GM23248 (cell line): ENCODE data around the gene PDE2A. TPM values are rescaled to one million over a fixed set of nuclear protein-coding genes. Genes with fewer than 3 reads are reported as not detected.
A peak's percentile ranks its signal among the peaks of the same experiment; 100 is the strongest.

Source experiments
- DNase-seq: peaks from one replicate; pipeline ENCODE4 v3.0.0-alpha.2; 2015
- H2AFZ ChIP-seq: fragments of 200-600 bp; sonication (generic); 2 replicates; pipeline ENCODE4 v1.6.1; 2016; ENCODE audit warnings: antibody characterized with exemption
- H3F3A ChIP-seq: fragments of 200-600 bp; sonication (generic); 2 replicates; pipeline ENCODE4 v1.6.1; 2016; ENCODE audit warnings: mild to moderate bottlenecking, antibody characterized with exemption, mixed run types; ENCODE audit not compliant: insufficient read depth
- H3K27ac ChIP-seq: fragments of 200-600 bp; sonication (generic); 2 replicates; pipeline ENCODE4 v1.5.1; 2016; ENCODE audit warnings: mild to moderate bottlenecking
- H3K27me3 ChIP-seq: fragments of 200-600 bp; sonication (generic); replicated peaks from 2 replicates; pipeline ENCODE4 v1.6.1; 2016; ENCODE audit warnings: mild to moderate bottlenecking; ENCODE audit not compliant: insufficient read depth
- H3K36me3 ChIP-seq: fragments of 200-600 bp; sonication (generic); 2 replicates; pipeline ENCODE4 v1.6.1; 2016; ENCODE audit warnings: low read depth, mild to moderate bottlenecking
- H3K4me1 ChIP-seq: fragments of 200-600 bp; sonication (generic); 2 replicates; pipeline ENCODE4 v1.6.1; 2016; ENCODE audit warnings: mild to moderate bottlenecking; ENCODE audit not compliant: insufficient read depth
- H3K4me2 ChIP-seq: fragments of 200-600 bp; sonication (generic); one replicate; pipeline ENCODE4 v1.6.1; 2016; ENCODE audit warnings: mild to moderate bottlenecking; ENCODE audit not compliant: unreplicated experiment
- H3K4me3 ChIP-seq: fragments of 200-600 bp; sonication (generic); 2 replicates; pipeline ENCODE4 v1.5.1; 2016; ENCODE audit warnings: mild to moderate bottlenecking
- H3K79me2 ChIP-seq: fragments of 200-600 bp; sonication (generic); 2 replicates; pipeline ENCODE4 v1.6.1; 2016; ENCODE audit warnings: mild to moderate bottlenecking; ENCODE audit not compliant: insufficient read depth
- H3K9ac ChIP-seq: fragments of 200-600 bp; sonication (generic); 2 replicates; pipeline ENCODE4 v1.6.1; 2016; ENCODE audit warnings: mild to moderate bottlenecking
- H3K9me2 ChIP-seq: fragments of 200-600 bp; sonication (generic); 2 replicates; pipeline ENCODE4 v1.6.1; 2016; ENCODE audit warnings: mixed run types, mild to moderate bottlenecking, moderate library complexity; ENCODE audit not compliant: insufficient read depth
- H3K9me3 ChIP-seq: fragments of 200-600 bp; sonication (generic); one replicate; pipeline ENCODE4 v1.6.1; 2017; ENCODE audit warnings: low read depth
- H4K20me1 ChIP-seq: fragments of 200-600 bp; sonication (generic); 2 replicates; pipeline ENCODE4 v1.6.0; 2016; ENCODE audit not compliant: insufficient read depth
- EZH2 ChIP-seq: fragments of 200-600 bp; sonication (generic); IDR thresholded peaks from 2 replicates; pipeline ENCODE4 v1.6.1; 2018; ENCODE audit warnings: antibody characterized with exemption, mild to moderate bottlenecking; ENCODE audit not compliant: insufficient read depth, poor library complexity, severe bottlenecking
- EZH2phosphoT487 ChIP-seq: fragments of 200-600 bp; sonication (generic); IDR thresholded peaks from 2 replicates; pipeline ENCODE4 v1.6.1; 2018; ENCODE audit warnings: antibody characterized with exemption, moderate library complexity, mild to moderate bottlenecking, low read depth; ENCODE audit not compliant: insufficient read depth
- WGBS, 2 experiments: methylation state at CpG; one replicate each; pipeline ENCODE4 v1.1.6; 2015 to 2017; ENCODE audit warnings: low lambda C conversion rate in 2 of 2, low coverage in 1 of 2; ENCODE audit errors: missing lambda C conversion rate in 2 of 2; 5-methylcytosine and 5-hydroxymethylcytosine counted together
- in situ Hi-C: fragments of 300-500 bp; cut with MboI; formaldehyde crosslinking; loops from 2 replicates; pipeline ENCODE4 v1.15.0; 2020
- polyA plus RNA-seq: library from polyadenylated mRNA; unstranded; fragments of >200 nt; fragmentation: Nextera tagmentation; extraction: Ambion mirVana; gene quantifications from 2 replicates; pipeline ENCODE4 v1.2.1, GENCODE V29; 2016
- total RNA-seq: library from RNA; depleted of rRNA; stranded (reverse); fragments of >200 nt; shearing (Covaris generic); gene quantifications from 2 replicates; pipeline ENCODE4 v1.2.3, GENCODE V29; 2014

Gene PDE2A
- total and polyA plus RNA-seq, 2 experiments from 2014 or later = 1.0 to 2.3 TPM

- no peak overlapping the region for H3K9ac ChIP-seq
- TF ChIP-seq EZH2 (no peak), EZH2phosphoT487 (no peak)
- no peak overlapping the region for H3K4me3 ChIP-seq
- no peaks in the 10 kb centered on the region for H3F3A ChIP-seq
- in situ Hi-C loops = no loop called here
- H3K27ac ChIP-seq = no peak overlapping the region
- 18 to 22% methylated on average over 11 to 12 of the region's 13 CpGs for WGBS, 2 experiments
- H3K9me2 ChIP-seq = no peaks in the 10 kb centered on the region
- H3K9me3 ChIP-seq = no peaks in the 10 kb centered on the region
- no peaks in the 10 kb centered on the region for H4K20me1 ChIP-seq
- peaks cover 13% of the 10 kb centered on the region; the same call in 1 of the 2 replicates for H3K4me1 ChIP-seq
- H3K36me3 ChIP-seq = no peaks in the 10 kb centered on the region
- no peak overlapping the region for H2AFZ ChIP-seq
- no peaks in the 10 kb centered on the region for H3K79me2 ChIP-seq
- H3K27me3 ChIP-seq = peaks cover 3% of the 10 kb centered on the region; the same call in 1 of the 2 replicates
- no peak overlapping the region for H3K4me2 ChIP-seq
- no peak for DNase-seq
These were observed 67.3 kb downstream of the PDE2A start for GRCh38 chr11:72606748-72607468.

DNA sequence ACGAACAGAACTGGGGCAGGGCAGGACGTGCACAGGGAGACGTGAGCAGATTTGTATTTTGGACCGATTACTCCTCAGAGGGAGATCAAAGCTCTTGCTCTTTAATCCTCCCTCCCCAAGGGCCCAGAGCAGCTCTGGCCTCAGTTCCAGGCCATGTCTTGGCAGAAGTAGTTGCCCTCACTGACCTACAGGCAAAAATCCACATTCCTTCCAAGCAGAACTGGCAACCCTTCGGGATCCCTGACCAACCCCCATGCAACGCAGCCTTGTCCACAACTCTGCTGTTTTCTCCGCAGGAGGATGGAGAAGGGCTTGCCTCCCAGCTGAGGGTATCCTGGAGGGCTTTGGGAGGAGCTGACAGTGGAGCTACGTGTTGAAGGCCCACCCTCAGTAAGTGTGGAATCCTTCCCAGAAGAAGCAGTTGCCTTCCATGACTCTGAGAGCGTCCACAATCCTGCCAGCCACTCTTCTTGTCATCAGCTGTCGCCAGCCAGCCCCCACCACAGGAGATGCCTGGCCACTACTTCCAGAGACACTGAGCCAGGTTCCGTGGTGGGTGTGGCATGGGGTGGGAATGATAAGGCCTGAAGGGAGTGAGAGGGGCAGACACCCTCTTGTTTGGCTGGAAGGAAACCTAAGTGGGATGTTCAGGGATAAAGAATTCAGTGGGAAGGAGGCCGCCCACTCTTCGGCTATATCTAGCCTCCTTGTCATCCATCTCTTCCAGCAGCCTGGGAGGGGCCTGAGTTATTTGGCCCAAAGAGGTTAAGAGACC, 68.1 kb downstream of the PDE2A start:
- H3K9me3 ChIP-seq = no peaks in the 10 kb centered on the region
- 20 to 26% methylated on average over 13 of the region's 13 CpGs for WGBS, 2 experiments
- peaks cover 13% of the 10 kb centered on the region; the same call in 1 of the 2 replicates for H3K4me1 ChIP-seq
- TF ChIP-seq EZH2phosphoT487 (no peak), EZH2 (no peak)
- H3K9me2 ChIP-seq = no peaks in the 10 kb centered on the region
- no peak overlapping the region for H3K9ac ChIP-seq
- H3F3A ChIP-seq = no peaks in the 10 kb centered on the region
- H4K20me1 ChIP-seq = no peaks in the 10 kb centered on the region
- H3K27ac ChIP-seq = no peak overlapping the region
- H3K36me3 ChIP-seq = no peaks in the 10 kb centered on the region
- DNase-seq = peak; percentile 49
- H2AFZ ChIP-seq = no peak overlapping the region
- H3K27me3 ChIP-seq = peaks cover 3% of the 10 kb centered on the region; the same call in 1 of the 2 replicates
- in situ Hi-C loops = no loop called here
- no peak overlapping the region for H3K4me3 ChIP-seq
- no peaks in the 10 kb centered on the region for H3K79me2 ChIP-seq
- no peak overlapping the region for H3K4me2 ChIP-seq

DNA sequence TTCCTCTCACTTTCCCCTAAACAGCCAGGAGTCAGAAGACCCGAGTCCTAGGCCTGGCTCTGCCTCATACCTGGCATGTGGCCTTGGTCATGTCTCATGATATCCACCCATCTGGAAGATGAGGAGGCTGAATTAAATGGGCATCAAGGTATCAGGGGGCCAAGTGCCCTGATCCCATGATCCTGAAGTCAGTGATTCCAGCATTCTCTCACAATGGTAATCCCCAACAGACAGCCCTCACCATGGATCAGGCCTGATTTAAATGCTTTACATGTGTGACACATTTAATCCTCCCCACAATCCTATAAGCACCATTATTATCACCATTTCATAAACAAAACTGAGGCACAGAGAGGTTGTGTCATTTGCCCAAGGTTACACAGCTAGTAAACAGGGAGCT, 70.0 kb downstream of the PDE2A start:
- H4K20me1 ChIP-seq = no peaks in the 10 kb centered on the region
- H3K27ac ChIP-seq = no peak overlapping the region
- TF ChIP-seq EZH2 (no peak), EZH2phosphoT487 (no peak)
- H3F3A ChIP-seq = no peaks in the 10 kb centered on the region
- in situ Hi-C loops = no loop called here
- H3K9me3 ChIP-seq = no peaks in the 10 kb centered on the region
- no peak for DNase-seq
- no peaks in the 10 kb centered on the region for H3K79me2 ChIP-seq
- H3K27me3 ChIP-seq = 0 out of 2 replicates have a peak, but pooled peaks cover 3% of the 10 kb centered on the region
- H3K9me2 ChIP-seq = no peaks in the 10 kb centered on the region
- no peak overlapping the region for H2AFZ ChIP-seq
- H3K4me1 ChIP-seq = peaks cover 13% of the 10 kb centered on the region; the same call in 1 of the 2 replicates
- no peak overlapping the region for H3K4me2 ChIP-seq
- no peaks in the 10 kb centered on the region for H3K36me3 ChIP-seq
- no peak overlapping the region for H3K9ac ChIP-seq
- 26 to 27% methylated on average over 1 of the region's 1 CpG for WGBS, 2 experiments
- H3K4me3 ChIP-seq = no peak overlapping the region

DNA sequence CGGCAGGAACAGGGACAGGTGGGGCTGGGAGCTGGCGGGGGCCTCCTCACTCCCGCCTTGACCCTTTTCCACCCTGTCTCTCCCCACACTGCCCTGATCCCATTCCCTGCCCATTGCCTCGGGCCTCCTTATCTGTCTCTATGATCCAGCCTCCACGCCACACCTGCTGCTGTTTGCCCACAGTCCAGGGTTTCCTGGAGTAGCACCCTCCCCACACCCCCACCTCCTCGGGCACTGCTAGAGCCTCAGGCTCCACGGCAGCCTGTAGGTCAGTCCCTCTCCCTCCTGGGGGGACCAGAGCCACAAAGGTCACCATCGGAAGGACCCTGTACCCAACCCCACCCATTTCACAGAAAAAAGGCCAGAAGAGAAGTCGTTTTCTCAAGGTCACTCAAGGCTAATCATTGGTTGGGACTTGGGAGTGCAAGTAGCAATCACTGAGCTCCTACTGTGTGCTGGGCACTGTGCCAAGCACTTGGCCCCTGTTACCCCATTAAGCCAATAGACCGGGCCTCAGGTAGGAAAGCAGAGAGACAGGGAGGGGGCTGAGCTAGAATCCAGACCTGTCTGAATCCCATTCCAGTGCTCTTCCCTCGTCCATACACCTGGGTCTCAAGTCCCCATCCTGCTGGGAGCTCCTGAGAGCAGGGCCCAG, 71.8 kb downstream of the PDE2A start:
- Histone ChIP-seq H3K4me1 (peaks cover 13% of the 10 kb centered on the region; the same call in 1 of the 2 replicates), H3K9me2 (no peaks in the 10 kb centered on the region), H3K79me2 (no peaks in the 10 kb centered on the region), H3K4me2 (no peak overlapping the region), H4K20me1 (no peaks in the 10 kb centered on the region), H3K27ac (no peak overlapping the region), H3K4me3 (no peak overlapping the region), H3K36me3 (no peaks in the 10 kb centered on the region), H3F3A (no peaks in the 10 kb centered on the region), H3K27me3 (peaks cover 10% of the 10 kb centered on the region; the same call in 1 of the 2 replicates), H3K9me3 (no peaks in the 10 kb centered on the region), H3K9ac (no peak overlapping the region), H2AFZ (no peak overlapping the region)
- 60 to 61% methylated on average over 11 of the region's 11 CpGs for WGBS, 2 experiments
- DNase-seq = no peak
- in situ Hi-C loops = no loop called here
- no peak for TF ChIP-seq EZH2
- no peak for TF ChIP-seq EZH2phosphoT487
